Natural killer cell (primary cell): ENCODE results near the gene OR5M8. TPM values are rescaled to one million over a fixed set of nuclear protein-coding genes. Genes with fewer than 3 reads are reported as not detected.

Experiments used
- ATAC-seq, 3 donors: fragments of 150-1000 bp in 2 of 3; fragments of 200-7000 bp in 1 of 3; cut with Tn5 transposase; 1 replicate in 1 of 3; 2 replicates in 2 of 3; pipeline ENCODE4 v1.10.0; 2021; ENCODE audit warnings: mild to moderate bottlenecking in 2 of 3, moderate library complexity in 2 of 3
- DNase-seq, 2 donors: peaks; one replicate each; pipeline versions ENCODE4 v3.0.0 to v3.0.0-alpha.2; 2013 to 2021; ENCODE audit warnings: mixed read lengths in 1 of 2
- H3K27ac ChIP-seq: one replicate; pipeline ENCODE4 v1.5.1; 2013; ENCODE audit warnings: mild to moderate bottlenecking, low read length
- H3K27me3 ChIP-seq: one replicate; pipeline ENCODE4 v1.6.1; 2013; ENCODE audit warnings: low read length; ENCODE audit not compliant: control insufficient read depth, insufficient read depth
- H3K36me3 ChIP-seq: one replicate; pipeline ENCODE4 v1.6.1; 2013; ENCODE audit warnings: low read length; ENCODE audit not compliant: control insufficient read depth, insufficient read depth
- H3K4me1 ChIP-seq: one replicate; pipeline ENCODE4 v1.6.1; 2013; ENCODE audit warnings: low read length; ENCODE audit not compliant: control insufficient read depth, insufficient read depth
- H3K4me3 ChIP-seq: one replicate; pipeline ENCODE4 v1.5.1; 2013; ENCODE audit warnings: low read length
- H3K9me3 ChIP-seq: one replicate; pipeline ENCODE4 v1.6.1; 2013; ENCODE audit warnings: low read length; ENCODE audit not compliant: control insufficient read depth, insufficient read depth
- H3K27ac Mint-ChIP-seq, 2 donors: one replicate each; pipeline ENCODE4 v1.8.0; 2022; ENCODE audit warnings: mild to moderate bottlenecking in 2 of 2, mixed read lengths in 2 of 2, moderate library complexity in 1 of 2
- H3K27me3 Mint-ChIP-seq, 2 donors: one replicate each; pipeline ENCODE4 v1.8.0; 2022; ENCODE audit warnings: low read depth in 2 of 2, mixed read lengths in 2 of 2
- H3K36me3 Mint-ChIP-seq: one replicate; pipeline ENCODE4 v1.8.0; 2022; ENCODE audit warnings: mixed read lengths
- H3K4me1 Mint-ChIP-seq, 2 donors: one replicate each; pipeline ENCODE4 v1.8.0; 2022; ENCODE audit warnings: mixed read lengths in 2 of 2
- H3K4me3 Mint-ChIP-seq: one replicate; pipeline ENCODE4 v1.8.0; 2022; ENCODE audit warnings: mild to moderate bottlenecking, moderate library complexity, mixed read lengths
- H3K9me3 Mint-ChIP-seq, 2 donors: one replicate each; pipeline ENCODE4 v1.8.0; 2022; ENCODE audit warnings: mixed read lengths in 2 of 2
- WGBS: methylation state at CpG from one replicate; pipeline ENCODE4 v1.1.7; 2013; ENCODE audit warnings: missing lambda C conversion rate; ENCODE audit not compliant: insufficient coverage; 5-methylcytosine and 5-hydroxymethylcytosine counted together
- intact Hi-C: fragments of 100-400 bp; cut with micrococcal nuclease; formaldehyde crosslinking; loops from one replicate; pipeline ENCODE4 v1.14.2; 2022
- total RNA-seq, 4 donors: library from RNA; stranded (reverse); fragments of 120-200 nt in 1 of 4; gene quantifications; one replicate each; pipeline versions ENCODE4 v1.2.3 to v1.2.4, GENCODE V29; 2013 to 2022
- TF ChIP-seq, protein P1 (sequence below): fragments of 200-600 bp; IDR thresholded peaks from one replicate; pipeline ENCODE4 v1.8.0; 2022; ENCODE audit warnings: antibody characterized with exemption

OR5M8 gene
- total RNA-seq, 3 donors from 2014 or later (not counting 1 experiment from before 2014, with no cell fraction given) = not detected

DNA sequence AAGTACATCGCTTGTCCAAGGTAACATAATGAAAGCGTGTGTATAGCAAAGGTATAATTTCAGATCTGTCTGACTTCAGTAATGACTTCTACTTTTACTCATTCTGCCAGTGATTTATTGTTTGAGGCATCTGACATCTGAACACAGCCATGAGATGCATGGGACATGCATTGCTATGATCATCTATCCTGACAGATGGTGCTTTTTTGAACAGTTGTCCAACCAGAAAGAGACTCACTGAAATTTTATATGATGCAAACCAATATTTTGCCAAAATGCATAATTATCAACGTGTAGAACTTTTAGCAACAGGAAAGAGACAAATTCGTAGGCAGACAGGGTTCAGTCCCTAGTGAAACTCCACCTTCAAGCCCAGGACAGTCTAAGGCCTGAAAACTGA lies 37.6 kb downstream of the OR5M8 start:
- Histone ChIP-seq H3K9me3 (peaks cover 7% of the 10 kb centered on the region), H3K4me3 (no peak overlapping the region), H3K27me3 (no peaks in the 10 kb centered on the region), H3K36me3 (no peaks in the 10 kb centered on the region), H3K27ac (no peak overlapping the region), H3K4me1 (no peaks in the 10 kb centered on the region)
- Mint-ChIP-seq H3K27me3 (no peaks in the 10 kb centered on the region), H3K4me1 (no peaks in the 10 kb centered on the region), H3K27ac (no peak overlapping the region), H3K36me3 (peaks cover 6% of the 10 kb centered on the region), H3K9me3 (peaks cover 13 to 15% of the 10 kb centered on the region in 2 donors), H3K4me3 (no peak overlapping the region)
- ATAC-seq = no peak
- WGBS = 76% methylated on average over 4 of the region's 4 CpGs
- TF ChIP-seq, protein P1, sequence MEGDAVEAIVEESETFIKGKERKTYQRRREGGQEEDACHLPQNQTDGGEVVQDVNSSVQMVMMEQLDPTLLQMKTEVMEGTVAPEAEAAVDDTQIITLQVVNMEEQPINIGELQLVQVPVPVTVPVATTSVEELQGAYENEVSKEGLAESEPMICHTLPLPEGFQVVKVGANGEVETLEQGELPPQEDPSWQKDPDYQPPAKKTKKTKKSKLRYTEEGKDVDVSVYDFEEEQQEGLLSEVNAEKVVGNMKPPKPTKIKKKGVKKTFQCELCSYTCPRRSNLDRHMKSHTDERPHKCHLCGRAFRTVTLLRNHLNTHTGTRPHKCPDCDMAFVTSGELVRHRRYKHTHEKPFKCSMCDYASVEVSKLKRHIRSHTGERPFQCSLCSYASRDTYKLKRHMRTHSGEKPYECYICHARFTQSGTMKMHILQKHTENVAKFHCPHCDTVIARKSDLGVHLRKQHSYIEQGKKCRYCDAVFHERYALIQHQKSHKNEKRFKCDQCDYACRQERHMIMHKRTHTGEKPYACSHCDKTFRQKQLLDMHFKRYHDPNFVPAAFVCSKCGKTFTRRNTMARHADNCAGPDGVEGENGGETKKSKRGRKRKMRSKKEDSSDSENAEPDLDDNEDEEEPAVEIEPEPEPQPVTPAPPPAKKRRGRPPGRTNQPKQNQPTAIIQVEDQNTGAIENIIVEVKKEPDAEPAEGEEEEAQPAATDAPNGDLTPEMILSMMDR = no peak
- no peak for DNase-seq
- intact Hi-C loops = no loop called here

Other genes starting within 250 kb of the OR5M8 start
- gene OR5T3, start 239.1 kb downstream of the OR5M8 start, total RNA-seq = not detected
- gene OR5T1, start 217.2 kb downstream of the OR5M8 start, total RNA-seq = not detected
- gene OR8H1, start 199.1 kb downstream of the OR5M8 start, total RNA-seq = not detected
- not detected for gene OR8K3, start 176.2 kb downstream of the OR5M8 start, total RNA-seq
- gene OR8K1, start 145.3 kb downstream of the OR5M8 start, total RNA-seq = not detected
- gene OR8J1, start 137.1 kb downstream of the OR5M8 start, total RNA-seq = not detected
- not detected for gene OR8U1, start 115.7 kb downstream of the OR5M8 start, total RNA-seq
- gene OR5AL1, start 78.7 kb downstream of the OR5M8 start, total RNA-seq = not detected
- not detected for gene OR5M3, start 18.0 kb downstream of the OR5M8 start, total RNA-seq
- not detected for gene OR5M11, start 51.9 kb upstream of the OR5M8 start, total RNA-seq
- not detected for gene OR5M10, start 86.4 kb upstream of the OR5M8 start, total RNA-seq
- not detected for gene OR5M1, start 123.5 kb upstream of the OR5M8 start, total RNA-seq
- not detected for gene OR5AP2, start 151.1 kb upstream of the OR5M8 start, total RNA-seq
- gene OR5AR1, start 172.3 kb upstream of the OR5M8 start, total RNA-seq = not detected
- not detected for gene OR9G1, start 207.7 kb upstream of the OR5M8 start, total RNA-seq